HCT116 (cell line): ENCODE results near the gene GYS1. TPM values are rescaled to one million over a fixed set of nuclear protein-coding genes. Genes with fewer than 3 reads are reported as not detected.

ENCODE experiments used
- ATAC-seq: fragments of 200-7000 bp; cut with Tn5 transposase; 2 replicates; pipeline ENCODE4 v1.9.1; 2020; ENCODE audit warnings: mild to moderate bottlenecking, moderate library complexity
- BruUV-seq: library from RNA; stranded (reverse); fragments of 400-500 nt; replicated peaks from 2 replicates; lab custom pipeline; 2021; lab: Mats Ljungman, UMichigan
- CTCF ChIA-PET: fragments of 300-600 bp; sonication (Branson Sonifier 250); formaldehyde crosslinking; loops from one replicate; lab custom pipeline; 2021; ENCODE audit warnings: antibody characterized with exemption; lab: Charles Lee
- POLR2A ChIA-PET: fragments of 300-600, 350-600 bp; sonication (Branson Sonifier 250); formaldehyde crosslinking; loops from one replicate; lab custom pipeline; 2021; ENCODE audit warnings: antibody characterized with exemption; lab: Charles Lee
- RAD21 ChIA-PET, 2 experiments: fragments of 300-600 bp; sonication (Branson Sonifier 250); formaldehyde crosslinking; loops; one replicate each; lab custom pipeline; 2023; ENCODE audit warnings: low total read pairs in 2 of 2; ENCODE audit not compliant: uncharacterized antibody in 2 of 2, unreplicated experiment in 2 of 2, low non-redundant PET in 1 of 2; lab: Charles Lee
- DNase-seq: peaks from one replicate; pipeline ENCODE4 v3.0.0-alpha.2; 2010; ENCODE audit warnings: low read depth, low spot score
- H2AFZ ChIP-seq: fragments of 200-600 bp; shearing (Covaris generic), sonication (generic); 2 replicates; pipeline ENCODE4 v1.6.1; 2017; ENCODE audit warnings: low read depth, mixed run types, mixed read lengths, antibody characterized with exemption, low read length; ENCODE audit not compliant: poor library complexity, severe bottlenecking
- H3K27ac ChIP-seq: 2 replicates; pipeline ENCODE4 v1.5.1; 2012; ENCODE audit warnings: low read depth, low read length
- H3K27me3 ChIP-seq: fragments of 200-600 bp; sonication (generic); 2 replicates; pipeline ENCODE4 v1.6.1; 2016; ENCODE audit warnings: mixed run types, low read length, mixed read lengths; ENCODE audit not compliant: insufficient read depth
- H3K36me3 ChIP-seq, 2 experiments: fragments of 200-500 bp in 1 of 2; fragments of 200-600 bp in 1 of 2; sonication (Bioruptor generic) in 1 of 2; sonication (generic) in 1 of 2; 2 replicates each; pipeline versions ENCODE4 v1.5.1 to v1.6.1; 2014 to 2016; ENCODE audit warnings: low read length in 2 of 2, inconsistent platforms in 1 of 2, mixed read lengths in 1 of 2, mixed run types in 1 of 2; ENCODE audit not compliant: insufficient read depth in 2 of 2, control insufficient read depth in 1 of 2
- H3K4me1 ChIP-seq, 2 experiments: fragments of 200-600 bp in 1 of 2; sonication (generic) in 1 of 2; 2 replicates each; pipeline versions ENCODE4 v1.5.1 to v1.6.1; 2012 to 2017; ENCODE audit warnings: low read length in 2 of 2, inconsistent platforms in 1 of 2, mild to moderate bottlenecking in 1 of 2, mixed read lengths in 1 of 2, mixed run types in 1 of 2, moderate library complexity in 1 of 2; ENCODE audit not compliant: insufficient read depth in 2 of 2, control insufficient read depth in 1 of 2
- H3K4me2 ChIP-seq: fragments of 200-600 bp; sonication (generic); 2 replicates; pipeline ENCODE4 v1.6.1; 2017; ENCODE audit warnings: mixed run types, low read length, mixed read lengths
- H3K4me3 ChIP-seq, 2 experiments: fragments of 200-600 bp in 1 of 2; sonication (generic) in 1 of 2; replicated peaks in 1 of 2; 2 replicates each; pipeline ENCODE4 v1.5.1; 2011 to 2016; ENCODE audit warnings: low read length in 2 of 2, control low read depth in 1 of 2, low read depth in 1 of 2, mild to moderate bottlenecking in 1 of 2, mixed read lengths in 1 of 2, mixed run types in 1 of 2
- H3K79me2 ChIP-seq: fragments of 200-600 bp; sonication (generic); 2 replicates; pipeline ENCODE4 v1.6.1; 2017; ENCODE audit warnings: mild to moderate bottlenecking, mixed run types, low read length, moderate library complexity, mixed read lengths; ENCODE audit not compliant: insufficient read depth
- H3K9ac ChIP-seq: fragments of 200-600 bp; sonication (generic); 2 replicates; pipeline ENCODE4 v1.6.1; 2016; ENCODE audit warnings: low read length, mixed read lengths
- H3K9me2 ChIP-seq: fragments of 200-600 bp; sonication (generic), shearing (Covaris generic); 2 replicates; pipeline ENCODE4 v1.6.1; 2017; ENCODE audit warnings: mixed run types, mild to moderate bottlenecking, moderate library complexity; ENCODE audit not compliant: insufficient read depth
- H3K9me3 ChIP-seq, 2 experiments: fragments of 200-500 bp in 1 of 2; fragments of 200-600 bp in 1 of 2; sonication (Bioruptor generic) in 1 of 2; sonication (generic) in 1 of 2; 2 replicates each; pipeline ENCODE4 v1.6.1; 2014 to 2017; ENCODE audit warnings: low read length in 2 of 2, mixed read lengths in 2 of 2, inconsistent platforms in 1 of 2, low read depth in 1 of 2, mild to moderate bottlenecking in 1 of 2, mixed run types in 1 of 2, moderate library complexity in 1 of 2; ENCODE audit not compliant: control insufficient read depth in 1 of 2, insufficient read depth in 1 of 2
- H4K20me1 ChIP-seq: fragments of 200-600 bp; sonication (generic), shearing (Covaris generic); 2 replicates; pipeline ENCODE4 v1.6.1; 2017; ENCODE audit warnings: mixed run types, mild to moderate bottlenecking, moderate library complexity; ENCODE audit not compliant: insufficient read depth
- ATF3 ChIP-seq: IDR thresholded peaks from 2 replicates; pipeline ENCODE4 v1.6.1; 2012
- CBX3 ChIP-seq: IDR thresholded peaks from 2 replicates; pipeline ENCODE4 v1.6.1; 2012; ENCODE audit warnings: low read depth
- CEBPB ChIP-seq: IDR thresholded peaks from 2 replicates; pipeline ENCODE4 v1.6.1; 2012; ENCODE audit warnings: low read depth
- ELF1 ChIP-seq: IDR thresholded peaks from 2 replicates; pipeline ENCODE4 v1.6.1; 2012; ENCODE audit warnings: low read depth, borderline replicate concordance
- EZH2 ChIP-seq: fragments of 200-600 bp; sonication (generic); IDR thresholded peaks from 2 replicates; pipeline ENCODE4 v1.6.1; 2017; ENCODE audit warnings: antibody characterized with exemption, mixed run types
- EZH2phosphoT487 ChIP-seq: fragments of 200-600 bp; IDR thresholded peaks from 2 replicates; pipeline ENCODE4 v1.6.1; 2018; ENCODE audit warnings: antibody characterized with exemption, borderline replicate concordance
- JUND ChIP-seq: IDR thresholded peaks from 2 replicates; pipeline ENCODE4 v1.6.1; 2012
- POLR2A ChIP-seq: IDR thresholded peaks from 2 replicates; pipeline ENCODE4 v1.7.0; 2011; ENCODE audit warnings: borderline replicate concordance; ENCODE audit not compliant: insufficient read depth, insufficient read length; ENCODE audit errors: extremely low read depth
- RAD21 ChIP-seq: IDR thresholded peaks from 2 replicates; pipeline ENCODE4 v1.6.1; 2012; ENCODE audit warnings: low read depth, mild to moderate bottlenecking
- REST ChIP-seq: IDR thresholded peaks from 2 replicates; pipeline ENCODE4 v1.6.1; 2012; ENCODE audit warnings: low read depth
- SIN3A ChIP-seq: IDR thresholded peaks from 2 replicates; pipeline ENCODE4 v1.6.1; 2012; ENCODE audit warnings: low read depth
- SP1 ChIP-seq: IDR thresholded peaks from 2 replicates; pipeline ENCODE4 v1.6.1; 2012; ENCODE audit warnings: low read depth
- TCF7L2 ChIP-seq: IDR thresholded peaks from 2 replicates; pipeline ENCODE4 v1.7.0; 2011; ENCODE audit warnings: borderline replicate concordance, inconsistent platforms; ENCODE audit not compliant: insufficient read depth, insufficient read length; ENCODE audit errors: extremely low read depth
- YY1 ChIP-seq: IDR thresholded peaks from 2 replicates; pipeline ENCODE4 v1.6.1; 2011; ENCODE audit warnings: low read length, low read depth, moderate library complexity, mild to moderate bottlenecking; ENCODE audit not compliant: insufficient replicate concordance; ENCODE audit errors: extremely low read depth
- ZFX ChIP-seq: fragments of 450-650 bp; IDR thresholded peaks from 2 replicates; pipeline ENCODE4 v1.6.1; 2017
- ZNF274 ChIP-seq: fragments of 200-500 bp; sonication (Bioruptor generic); IDR thresholded peaks from 2 replicates; pipeline ENCODE4 v1.6.1; 2014; ENCODE audit warnings: mild to moderate bottlenecking, low read depth, low read length, inconsistent platforms
- intact Hi-C: fragments of 100-400 bp; cut with micrococcal nuclease; formaldehyde crosslinking; loops from 2 replicates; pipeline ENCODE4 v1.10.0; 2022
- total RNA-seq: library from RNA; stranded (reverse); gene quantifications from one replicate; pipeline ENCODE4 v1.2.1, GENCODE V29; 2021; ENCODE audit not compliant: unreplicated experiment
- TF ChIP-seq, protein P1 (sequence below): IDR thresholded peaks from 2 replicates; pipeline ENCODE4 v1.6.1; 2012

GYS1 gene
- total RNA-seq, 1 experiment from 2014 or later, result 50.7 TPM

DNA sequence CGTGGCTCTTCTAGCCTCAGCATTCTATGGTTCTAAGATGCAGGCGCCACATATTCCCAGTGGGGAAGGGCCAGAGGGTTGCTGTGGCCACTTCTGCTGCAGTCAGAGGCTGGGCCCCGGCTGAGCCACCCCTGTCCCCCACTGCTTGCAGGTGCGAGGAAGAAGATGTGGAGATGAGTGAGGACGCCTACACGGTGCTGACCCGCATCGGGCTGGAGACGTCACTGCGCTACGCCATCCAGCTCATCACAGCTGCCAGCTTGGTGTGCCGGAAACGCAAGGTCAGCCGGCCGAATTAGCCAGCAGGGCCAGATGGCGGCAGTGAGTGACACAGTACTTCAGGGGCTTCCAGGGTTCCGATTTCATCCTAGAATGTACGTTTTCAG lies 21.8 kb upstream of the GYS1 start:
- intact Hi-C loops, result no loop called here
- TF ChIP-seq CBX3 (no peak), SIN3A (no peak), TCF7L2 (no peak), YY1 (no peak), POLR2A (no peak), EZH2 (no peak), SP1 (no peak), ZFX (no peak), JUND (no peak), ELF1 (no peak), RAD21 (no peak), ATF3 (no peak), EZH2phosphoT487 (no peak), CEBPB (no peak), REST (no peak), ZNF274 (no peak)
- TF ChIP-seq, protein P1, sequence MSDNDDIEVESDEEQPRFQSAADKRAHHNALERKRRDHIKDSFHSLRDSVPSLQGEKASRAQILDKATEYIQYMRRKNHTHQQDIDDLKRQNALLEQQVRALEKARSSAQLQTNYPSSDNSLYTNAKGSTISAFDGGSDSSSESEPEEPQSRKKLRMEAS, result no peak
- H3K9me2 ChIP-seq, result no peaks in the 10 kb centered on the region
- no peaks in the 10 kb centered on the region for H4K20me1 ChIP-seq
- H3K9me3 ChIP-seq, result no peaks in the 10 kb centered on the region
- no peak overlapping the region for H3K4me2 ChIP-seq
- peaks cover 31 to 34% of the 10 kb centered on the region in 2 experiments for H3K36me3 ChIP-seq
- POLR2A ChIA-PET, result no interaction called here
- no peaks in the 10 kb centered on the region for H3K79me2 ChIP-seq
- no peak for DNase-seq
- no peak for ATAC-seq
- H3K27ac ChIP-seq, result no peak overlapping the region
- no peak overlapping the region for H3K4me3 ChIP-seq
- no peak overlapping the region for H2AFZ ChIP-seq
- CTCF ChIA-PET, result no interaction called here
- H3K27me3 ChIP-seq, result no peaks in the 10 kb centered on the region
- H3K4me1 ChIP-seq, result peaks cover 7 to 29% of the 10 kb centered on the region in 2 experiments
- RAD21 ChIA-PET, result no interaction called here
- BruUV-seq, result no TSS peak
- H3K9ac ChIP-seq, result no peak overlapping the region
